ENCODE data around the gene AGPS.
"Not testable (repeated sequence)": the region's sequence is repeated elsewhere in the genome, so short reads cannot be mapped to it uniquely, and the experiment has no call there.

DNA sequence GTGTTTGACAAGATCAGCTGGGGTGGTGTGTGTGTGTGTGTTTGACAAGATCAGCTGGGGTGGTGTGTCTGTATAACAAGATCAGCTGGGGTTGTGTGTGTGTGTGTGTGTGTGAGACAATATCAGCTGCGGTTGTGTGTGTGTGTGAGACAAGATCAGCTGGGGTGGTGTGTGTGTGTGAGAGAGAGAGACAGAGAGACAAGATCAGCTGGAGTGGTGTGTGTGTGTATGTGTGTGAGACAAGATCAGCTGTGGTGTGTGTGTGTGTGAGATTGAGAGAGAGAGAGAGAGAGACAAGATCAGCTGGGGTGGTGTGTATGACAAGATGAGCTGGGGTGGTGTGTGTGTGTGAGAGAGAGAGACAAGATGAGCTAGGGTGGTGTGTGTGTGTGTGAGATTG, 41.5 kb upstream of the AGPS start:
- TF ChIP-seq CTCF (conservative IDR thresholded peaks at IDR 0.05 in 1 of 2, IDR thresholded peaks at IDR 0.05 in 1 of 2; ENCODE audit: low read depth in 1 of 2, low read length in 2 of 2); EZH2 (IDR thresholded peaks at IDR 0.05; ENCODE audit: low read length, missing control alignments): not testable (repeated sequence)
